Measurements from ENCODE around the gene P2RY2.

The P2RY2 gene

GRCh38 chr11:73284106-73284505, 66.0 kb downstream of the P2RY2 start:
- Histone ChIP-seq H3K9me3 (ENCODE audit: severe bottlenecking) (no peaks in the 10 kb centered on the region), H3K27me3 (ENCODE audit: insufficient read depth, poor library complexity, severe bottlenecking) (no peaks in the 10 kb centered on the region), H3K4me3 (ENCODE audit: severe bottlenecking) (no peak overlapping the region), H3K4me1 (ENCODE audit: insufficient read depth, poor library complexity, severe bottlenecking) (peaks cover 4% of the 10 kb centered on the region), H3K36me3 (ENCODE audit: low read depth) (no peaks in the 10 kb centered on the region), H3K27ac (ENCODE audit: poor library complexity, severe bottlenecking) (no peak overlapping the region)
- no peak for TF ChIP-seq CTCF (IDR thresholded peaks at IDR 0.05; ENCODE audit: poor library complexity, severe bottlenecking)
- DNase-seq (ENCODE audit: low spot score) (no peak), ATAC-seq (ENCODE audit: low read depth) (no peak)

GRCh38 chr11:73285721-73286120, 67.6 kb downstream of the P2RY2 start:
- DNase-seq (ENCODE audit: low spot score) (no peak), ATAC-seq (ENCODE audit: low read depth) (no peak)
- no peaks in the 10 kb centered on the region for H3K27me3 ChIP-seq (ENCODE audit: insufficient read depth, poor library complexity, severe bottlenecking)
- H3K36me3 ChIP-seq (ENCODE audit: low read depth) = no peaks in the 10 kb centered on the region
- peaks cover 7% of the 10 kb centered on the region for H3K4me1 ChIP-seq (ENCODE audit: insufficient read depth, poor library complexity, severe bottlenecking)
- no peak for TF ChIP-seq CTCF (IDR thresholded peaks at IDR 0.05; ENCODE audit: poor library complexity, severe bottlenecking)
- no peak overlapping the region for H3K4me3 ChIP-seq (ENCODE audit: severe bottlenecking)
- H3K9me3 ChIP-seq (ENCODE audit: severe bottlenecking) = no peaks in the 10 kb centered on the region
- H3K27ac ChIP-seq (ENCODE audit: poor library complexity, severe bottlenecking) = no peak overlapping the region

Data from RWPE2 (cell line).